ENCODE results near the gene STOML3.
"Not testable (repeated sequence)": the region's sequence is repeated elsewhere in the genome, so short reads cannot be mapped to it uniquely, and the experiment has no call there.

The STOML3 gene

GRCh38 chr13:38990693-38991092, at the start of gene STOML3:
TSS of gene STOML3 (minus strand) at chr13:38990831. CDS start at chr13:38990721, 110 bp downstream.
- DNase-seq, result no peak

- DNase-seq, result no peak
Observed at GRCh38 chr13:39040206-39040605, 49.6 kb upstream of the STOML3 start.

GRCh38 chr13:39039041-39039440, 48.4 kb upstream of the STOML3 start:
- no peak for DNase-seq

GRCh38 chr13:39038569-39039030, 48.0 kb upstream of the STOML3 start:
- DNase-seq, result peak in 3 of 51 donors; percentile 43 to 54 (median 43)

GRCh38 chr13:39037880-39038568, 47.4 kb upstream of the STOML3 start, which contains the start of the genes NHLRC3 and PROSER1:
TSS of gene NHLRC3 (plus strand) at chr13:39038456. CDS start at chr13:39038640, 184 bp downstream.
TSS of gene PROSER1 (minus strand) at chr13:39038089. CDS start at chr13:39037242, 847 bp downstream.
- peak; percentile 56 to 99 (median 94) for DNase-seq

- DNase-seq, result peak in 5 of 51 donors; percentile 50 to 68 (median 52)
Observed at GRCh38 chr13:39037410-39037879, 46.8 kb upstream of the STOML3 start.

- DNase-seq, result no peak
Observed at GRCh38 chr13:39036212-39036611, 45.6 kb upstream of the STOML3 start.

- DNase-seq, result no peak
Observed at GRCh38 chr13:39035799-39036198, 45.2 kb upstream of the STOML3 start.

- DNase-seq, result no peak
Observed at GRCh38 chr13:39035204-39035603, 44.6 kb upstream of the STOML3 start.

GRCh38 chr13:39034085-39034484, 43.5 kb upstream of the STOML3 start:
- no peak for DNase-seq

GRCh38 chr13:39032150-39032549, 41.5 kb upstream of the STOML3 start:
- no peak for DNase-seq

- peak in 1 of 51 donors; percentile 2 for DNase-seq
Observed at GRCh38 chr13:39025433-39025839, 34.8 kb upstream of the STOML3 start.

- no peak for DNase-seq
Observed at GRCh38 chr13:39023761-39024160, 33.1 kb upstream of the STOML3 start.

GRCh38 chr13:39023316-39023715, 32.7 kb upstream of the STOML3 start:
- no peak for DNase-seq

- no peak for DNase-seq
Observed at GRCh38 chr13:39020853-39021462, 30.3 kb upstream of the STOML3 start.

- peak in 11 of 51 donors; percentile 2 to 37 (median 10) for DNase-seq
Observed at GRCh38 chr13:39016787-39017186, 26.2 kb upstream of the STOML3 start.

- no peak for DNase-seq
Observed at GRCh38 chr13:39016087-39016486, 25.5 kb upstream of the STOML3 start.

GRCh38 chr13:39013462-39013861, 22.8 kb upstream of the STOML3 start:
- DNase-seq, result no peak

- no peak for DNase-seq
Observed at GRCh38 chr13:39012608-39013007, 22.0 kb upstream of the STOML3 start.

GRCh38 chr13:39006371-39007111, 15.9 kb upstream of the STOML3 start:
- DNase-seq, result not testable (repeated sequence)

GRCh38 chr13:38998739-38999138, 8.1 kb upstream of the STOML3 start:
- DNase-seq, result no peak

GRCh38 chr13:38993381-38993780, 2.8 kb upstream of the STOML3 start:
- DNase-seq, result no peak
